MM.1S (cell line): ENCODE measurements around the gene FRYL.
"Not testable (repeated sequence)": the region's sequence is repeated elsewhere in the genome, so short reads cannot be mapped to it uniquely, and the experiment has no call there.

Source experiments
- DNase-seq: peaks from one replicate; pipeline ENCODE4 v3.0.0-alpha.2; 2015
- H2AFZ ChIP-seq: fragments of 300-600 bp; sonication (generic); 2 replicates; pipeline ENCODE4 v1.6.0; 2016; ENCODE audit warnings: antibody characterized with exemption, low read length
- H3F3A ChIP-seq: fragments of 300-600 bp; sonication (generic); 2 replicates; pipeline ENCODE4 v1.6.1; 2016; ENCODE audit warnings: mild to moderate bottlenecking, antibody characterized with exemption, low read length, moderate library complexity, mixed read lengths; ENCODE audit not compliant: insufficient read depth
- H3K27ac ChIP-seq: fragments of 300-600 bp; sonication (generic); 2 replicates; pipeline ENCODE4 v1.5.1; 2016; ENCODE audit warnings: mild to moderate bottlenecking, low read length
- H3K27me3 ChIP-seq: fragments of 300-600 bp; sonication (generic); replicated peaks from 2 replicates; pipeline ENCODE4 v1.6.0; 2016; ENCODE audit warnings: low read length; ENCODE audit not compliant: insufficient read depth
- H3K36me3 ChIP-seq: fragments of 300-600 bp; sonication (generic); replicated peaks from 2 replicates; pipeline ENCODE4 v1.6.1; 2016; ENCODE audit warnings: mild to moderate bottlenecking, low read length, mixed read lengths; ENCODE audit not compliant: insufficient read depth
- H3K4me1 ChIP-seq: fragments of 300-600 bp; sonication (generic); 2 replicates; pipeline ENCODE4 v1.6.1; 2016; ENCODE audit warnings: low read length, mixed read lengths
- H3K4me2 ChIP-seq: fragments of 300-600 bp; sonication (generic); 2 replicates; pipeline ENCODE4 v1.6.0; 2016; ENCODE audit warnings: low read depth, low read length
- H3K4me3 ChIP-seq: fragments of 300-600 bp; sonication (generic); 2 replicates; pipeline ENCODE4 v1.5.1; 2016; ENCODE audit warnings: low read length, mixed read lengths
- H3K79me2 ChIP-seq: fragments of 300-600 bp; sonication (generic); 2 replicates; pipeline ENCODE4 v1.6.1; 2016; ENCODE audit warnings: mixed run types, low read length, mixed read lengths
- H3K9ac ChIP-seq: fragments of 300-600 bp; sonication (generic); 2 replicates; pipeline ENCODE4 v1.6.1; 2016; ENCODE audit warnings: low read length, mixed read lengths
- H3K9me2 ChIP-seq: fragments of 300-600 bp; sonication (generic); replicated peaks from 2 replicates; pipeline ENCODE4 v1.6.1; 2016; ENCODE audit warnings: mild to moderate bottlenecking, low read length, mixed read lengths; ENCODE audit not compliant: insufficient read depth
- H3K9me3 ChIP-seq: fragments of 300-600 bp; sonication (generic); replicated peaks from 2 replicates; pipeline ENCODE4 v1.6.1; 2016; ENCODE audit warnings: mild to moderate bottlenecking, low read length, mixed read lengths; ENCODE audit not compliant: insufficient read depth
- H4K20me1 ChIP-seq: fragments of 300-600 bp; sonication (generic); 2 replicates; pipeline ENCODE4 v1.6.1; 2016; ENCODE audit warnings: mild to moderate bottlenecking, low read length, moderate library complexity, mixed read lengths; ENCODE audit not compliant: insufficient read depth
- EZH2 ChIP-seq: fragments of 300-600 bp; sonication (generic); optimal IDR thresholded peaks from 2 replicates; pipeline ENCODE3; 2017; ENCODE audit warnings: low read depth, mild to moderate bottlenecking, antibody characterized with exemption, low read length, mixed read lengths
- EZH2phosphoT487 ChIP-seq: fragments of 300-600 bp; sonication (generic); IDR thresholded peaks from 2 replicates; pipeline ENCODE4 v1.6.1; 2018; ENCODE audit warnings: antibody characterized with exemption, low read length
- TF ChIP-seq, protein P1 (sequence below): fragments of 300-600 bp; sonication (generic); IDR thresholded peaks from 2 replicates; pipeline ENCODE4 v1.5.1; 2016; ENCODE audit warnings: antibody characterized with exemption, low read length, mixed read lengths

The FRYL gene

DNA sequence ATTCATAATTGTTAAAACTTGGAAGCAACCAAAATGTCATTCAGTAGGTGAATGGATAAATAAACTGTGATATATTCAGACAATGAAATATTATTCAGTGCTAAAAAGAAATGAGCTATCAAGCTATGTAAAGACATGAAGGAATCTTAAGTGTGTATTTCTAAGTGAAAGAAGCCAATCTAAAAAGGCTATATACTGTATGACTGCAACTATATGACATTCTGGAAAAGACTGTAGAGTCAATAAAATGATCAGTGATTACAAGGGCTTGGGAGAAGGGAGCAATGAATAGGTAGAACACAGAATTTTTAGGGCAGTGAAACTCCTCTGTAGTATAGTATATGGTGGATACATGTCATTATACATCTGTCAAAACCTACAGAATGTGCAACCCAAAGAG lies 139.9 kb downstream of the FRYL start:
- no peaks in the 10 kb centered on the region for H3K9me2 ChIP-seq
- H2AFZ ChIP-seq = no peak overlapping the region
- no peaks in the 10 kb centered on the region for H4K20me1 ChIP-seq
- no peaks in the 10 kb centered on the region; the same call in 1 of the 2 replicates for H3K36me3 ChIP-seq
- H3K4me3 ChIP-seq = no peak overlapping the region
- no peaks in the 10 kb centered on the region for H3F3A ChIP-seq
- no peak overlapping the region for H3K27ac ChIP-seq
- TF ChIP-seq, protein P1, sequence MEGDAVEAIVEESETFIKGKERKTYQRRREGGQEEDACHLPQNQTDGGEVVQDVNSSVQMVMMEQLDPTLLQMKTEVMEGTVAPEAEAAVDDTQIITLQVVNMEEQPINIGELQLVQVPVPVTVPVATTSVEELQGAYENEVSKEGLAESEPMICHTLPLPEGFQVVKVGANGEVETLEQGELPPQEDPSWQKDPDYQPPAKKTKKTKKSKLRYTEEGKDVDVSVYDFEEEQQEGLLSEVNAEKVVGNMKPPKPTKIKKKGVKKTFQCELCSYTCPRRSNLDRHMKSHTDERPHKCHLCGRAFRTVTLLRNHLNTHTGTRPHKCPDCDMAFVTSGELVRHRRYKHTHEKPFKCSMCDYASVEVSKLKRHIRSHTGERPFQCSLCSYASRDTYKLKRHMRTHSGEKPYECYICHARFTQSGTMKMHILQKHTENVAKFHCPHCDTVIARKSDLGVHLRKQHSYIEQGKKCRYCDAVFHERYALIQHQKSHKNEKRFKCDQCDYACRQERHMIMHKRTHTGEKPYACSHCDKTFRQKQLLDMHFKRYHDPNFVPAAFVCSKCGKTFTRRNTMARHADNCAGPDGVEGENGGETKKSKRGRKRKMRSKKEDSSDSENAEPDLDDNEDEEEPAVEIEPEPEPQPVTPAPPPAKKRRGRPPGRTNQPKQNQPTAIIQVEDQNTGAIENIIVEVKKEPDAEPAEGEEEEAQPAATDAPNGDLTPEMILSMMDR = no peak
- TF ChIP-seq EZH2phosphoT487 = no peak
- TF ChIP-seq EZH2 = no peak
- peaks cover 25% of the 10 kb centered on the region for H3K79me2 ChIP-seq
- DNase-seq = no peak
- H3K27me3 ChIP-seq = no peaks in the 10 kb centered on the region
- no peak overlapping the region for H3K9ac ChIP-seq
- no peaks in the 10 kb centered on the region for H3K9me3 ChIP-seq
- no peak overlapping the region for H3K4me2 ChIP-seq
- no peaks in the 10 kb centered on the region for H3K4me1 ChIP-seq

DNA sequence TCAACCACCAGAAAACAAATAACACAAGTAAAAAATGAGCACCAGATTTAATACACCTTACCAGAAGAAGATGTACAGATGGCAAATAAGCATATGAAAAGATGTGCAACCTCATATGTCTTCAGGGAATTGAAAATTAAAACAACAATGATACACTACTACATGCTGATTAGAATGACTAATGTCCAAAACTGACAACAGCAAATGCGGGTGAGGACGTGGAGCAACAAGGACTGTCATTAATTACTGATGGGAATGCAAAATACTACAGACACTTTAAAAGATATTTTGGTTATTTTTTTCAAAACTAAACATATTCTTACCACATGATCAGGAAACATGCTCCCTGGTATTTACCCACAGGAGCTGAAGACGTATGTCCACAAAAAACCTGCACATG lies 140.3 kb downstream of the FRYL start:
- H3K9me2 ChIP-seq = no peaks in the 10 kb centered on the region
- TF ChIP-seq, protein P1 = no peak
- no peak for TF ChIP-seq EZH2
- no peak for TF ChIP-seq EZH2phosphoT487
- H3K9ac ChIP-seq = no peak overlapping the region
- no peaks in the 10 kb centered on the region for H3F3A ChIP-seq
- no peaks in the 10 kb centered on the region for H3K9me3 ChIP-seq
- H4K20me1 ChIP-seq = no peaks in the 10 kb centered on the region
- H3K27ac ChIP-seq = no peak overlapping the region
- H3K4me1 ChIP-seq = 0 out of 2 replicates have a peak, but pooled peaks cover 2% of the 10 kb centered on the region
- no peak overlapping the region for H2AFZ ChIP-seq
- H3K27me3 ChIP-seq = no peaks in the 10 kb centered on the region
- H3K4me2 ChIP-seq = no peak overlapping the region
- DNase-seq = no peak
- no peaks in the 10 kb centered on the region; the same call in 1 of the 2 replicates for H3K36me3 ChIP-seq
- peaks cover 27% of the 10 kb centered on the region for H3K79me2 ChIP-seq
- no peak overlapping the region for H3K4me3 ChIP-seq

DNA sequence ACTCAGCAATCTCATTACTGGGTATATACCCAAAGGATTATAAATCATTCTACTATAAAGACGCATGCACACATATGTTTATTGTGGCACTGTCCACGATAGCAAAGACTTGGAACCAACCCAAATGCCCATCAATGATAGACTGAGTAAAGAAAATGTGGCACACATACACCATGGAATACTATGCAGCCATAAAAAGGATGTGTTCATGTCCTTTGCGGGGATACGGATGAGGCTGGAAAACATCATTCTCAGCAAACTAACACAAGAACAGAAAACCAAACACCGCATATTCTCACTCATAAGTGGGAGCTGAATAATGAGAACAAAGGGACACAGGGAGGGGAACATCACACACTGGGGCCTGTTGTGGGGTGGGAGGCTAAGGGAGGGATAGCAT lies 141.5 kb downstream of the FRYL start:
- H3K9me2 ChIP-seq, H3K27ac ChIP-seq, H3K4me3 ChIP-seq, H3K9ac ChIP-seq, H3K36me3 ChIP-seq, H3K4me1 ChIP-seq, H4K20me1 ChIP-seq, H3K27me3 ChIP-seq, DNase-seq, H3F3A ChIP-seq, H2AFZ ChIP-seq, H3K4me2 ChIP-seq, H3K9me3 ChIP-seq: not testable (repeated sequence)
- peaks cover 27% of the 10 kb centered on the region for H3K79me2 ChIP-seq

DNA sequence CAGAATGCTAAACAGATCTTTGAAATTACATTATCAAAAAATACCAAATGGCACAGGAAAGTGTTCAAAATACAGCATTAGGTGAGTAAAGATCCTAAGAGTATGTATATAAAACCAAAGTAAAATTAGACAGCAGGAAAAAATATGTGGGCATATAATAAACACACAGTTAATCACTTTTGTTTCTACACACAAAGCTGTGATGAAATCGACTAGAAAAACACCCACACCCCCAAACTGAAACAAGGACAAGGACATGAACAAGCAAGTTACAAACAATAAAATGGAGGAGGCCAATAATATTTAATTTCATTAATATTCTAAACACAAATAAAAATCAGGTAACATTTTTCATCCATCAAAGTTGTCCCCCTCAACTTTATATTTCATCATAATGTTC lies 143.2 kb downstream of the FRYL start:
- TF ChIP-seq, protein P1 = no peak
- TF ChIP-seq EZH2 = no peak
- TF ChIP-seq EZH2phosphoT487 = no peak
- Histone ChIP-seq H3K4me1 (0 out of 2 replicates have a peak, but pooled peaks cover 5% of the 10 kb centered on the region), H3K79me2 (peaks cover 22% of the 10 kb centered on the region), H3K27ac (no peak overlapping the region), H3F3A (no peaks in the 10 kb centered on the region), H3K4me2 (no peak overlapping the region), H3K4me3 (no peak overlapping the region), H3K27me3 (no peaks in the 10 kb centered on the region), H3K36me3 (no peaks in the 10 kb centered on the region; the same call in 1 of the 2 replicates), H4K20me1 (no peaks in the 10 kb centered on the region), H3K9me2 (no peaks in the 10 kb centered on the region), H3K9me3 (no peaks in the 10 kb centered on the region), H2AFZ (no peak overlapping the region), H3K9ac (no peak overlapping the region)
- DNase-seq = no peak
